Fibroblast of pulmonary artery (primary cell): Measurements from ENCODE around the gene PDXP.

Source experiments
- DNase-seq: peaks from one replicate; pipeline ENCODE4 v3.0.0-alpha.2; 2010; ENCODE audit warnings: low read depth
- H3K4me3 ChIP-seq: replicated peaks from 2 replicates; pipeline ENCODE4 v1.5.1; 2011; ENCODE audit warnings: low read depth, mild to moderate bottlenecking, control low read depth, low read length, moderate library complexity
- CTCF ChIP-seq: IDR thresholded peaks from 2 replicates; pipeline ENCODE4 v1.5.1; 2011; ENCODE audit warnings: mild to moderate bottlenecking, control low read depth, low read length, inconsistent platforms; ENCODE audit errors: missing control alignments

The PDXP gene

GRCh38 chr22:37659897-37660708 lies 1.6 kb downstream of the PDXP start:
- no peak for TF ChIP-seq CTCF
- DNase-seq, result no peak
- H3K4me3 ChIP-seq, result peak overlapping the region; percentile 64

DNA sequence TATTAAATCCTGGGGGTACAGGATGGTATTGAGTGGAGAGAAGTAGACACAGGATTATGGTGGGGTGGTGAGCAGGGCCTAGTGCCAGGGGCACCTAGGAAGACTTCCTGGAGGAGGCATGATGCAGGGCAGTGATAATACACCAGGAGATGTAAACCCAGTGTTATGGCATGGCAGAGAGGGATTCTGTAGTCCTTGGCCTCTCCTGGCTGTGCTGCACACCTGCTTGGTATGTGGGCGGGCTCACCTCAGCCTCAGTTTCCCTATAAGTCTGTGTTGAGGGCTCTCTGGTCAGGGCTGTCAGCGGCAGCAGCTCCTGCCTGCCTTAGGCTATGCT lies 2.2 kb downstream of the PDXP start:
- no peak for TF ChIP-seq CTCF
- H3K4me3 ChIP-seq, result no peak overlapping the region
- DNase-seq, result no peak

DNA sequence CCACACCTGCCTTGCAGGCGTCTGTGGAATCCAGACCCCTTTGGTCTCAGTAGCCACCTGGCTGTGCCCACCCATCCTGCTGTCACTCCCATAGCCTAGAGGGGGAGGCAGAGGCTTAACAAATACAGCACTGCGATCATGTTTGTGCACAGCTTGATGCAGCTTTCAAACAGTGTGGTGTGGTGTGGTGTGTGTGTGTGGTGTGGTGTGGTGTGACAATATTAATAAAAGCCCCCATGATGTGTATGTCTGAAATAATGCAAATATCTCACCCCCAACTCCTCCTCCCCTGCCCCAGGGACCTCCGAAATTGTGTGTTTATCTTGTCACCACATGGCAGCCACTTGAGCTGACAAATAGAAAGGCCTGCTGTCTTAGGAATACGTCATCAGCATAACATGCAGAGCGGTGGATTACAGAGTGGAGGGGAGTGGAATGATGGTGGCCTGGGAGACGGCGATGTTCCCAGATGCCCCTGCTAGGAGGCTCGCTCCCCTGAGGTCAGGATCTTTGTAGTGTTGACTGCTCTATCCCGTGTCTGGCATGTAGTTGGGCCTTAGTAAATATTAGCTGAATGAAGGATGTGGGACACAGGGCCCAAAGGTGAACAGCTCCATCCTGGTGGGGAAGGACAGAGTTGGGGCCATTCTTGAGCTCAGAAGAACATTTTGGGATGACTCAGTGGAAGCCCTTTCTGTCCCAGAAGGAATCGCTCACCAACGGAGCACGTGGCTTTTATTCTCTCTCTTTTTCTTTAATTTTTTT lies 2.8 kb downstream of the PDXP start:
- peak; percentile 62 for TF ChIP-seq CTCF
- no peak overlapping the region for H3K4me3 ChIP-seq
- peak; percentile 74 for DNase-seq

GRCh38 chr22:37662039-37662438 lies 3.5 kb downstream of the PDXP start:
- TF ChIP-seq CTCF, result no peak
- no peak overlapping the region for H3K4me3 ChIP-seq
- no peak for DNase-seq

GRCh38 chr22:37663521-37664140 lies 5.1 kb downstream of the PDXP start:
- H3K4me3 ChIP-seq, result no peak overlapping the region
- no peak for DNase-seq
- no peak for TF ChIP-seq CTCF

DNA sequence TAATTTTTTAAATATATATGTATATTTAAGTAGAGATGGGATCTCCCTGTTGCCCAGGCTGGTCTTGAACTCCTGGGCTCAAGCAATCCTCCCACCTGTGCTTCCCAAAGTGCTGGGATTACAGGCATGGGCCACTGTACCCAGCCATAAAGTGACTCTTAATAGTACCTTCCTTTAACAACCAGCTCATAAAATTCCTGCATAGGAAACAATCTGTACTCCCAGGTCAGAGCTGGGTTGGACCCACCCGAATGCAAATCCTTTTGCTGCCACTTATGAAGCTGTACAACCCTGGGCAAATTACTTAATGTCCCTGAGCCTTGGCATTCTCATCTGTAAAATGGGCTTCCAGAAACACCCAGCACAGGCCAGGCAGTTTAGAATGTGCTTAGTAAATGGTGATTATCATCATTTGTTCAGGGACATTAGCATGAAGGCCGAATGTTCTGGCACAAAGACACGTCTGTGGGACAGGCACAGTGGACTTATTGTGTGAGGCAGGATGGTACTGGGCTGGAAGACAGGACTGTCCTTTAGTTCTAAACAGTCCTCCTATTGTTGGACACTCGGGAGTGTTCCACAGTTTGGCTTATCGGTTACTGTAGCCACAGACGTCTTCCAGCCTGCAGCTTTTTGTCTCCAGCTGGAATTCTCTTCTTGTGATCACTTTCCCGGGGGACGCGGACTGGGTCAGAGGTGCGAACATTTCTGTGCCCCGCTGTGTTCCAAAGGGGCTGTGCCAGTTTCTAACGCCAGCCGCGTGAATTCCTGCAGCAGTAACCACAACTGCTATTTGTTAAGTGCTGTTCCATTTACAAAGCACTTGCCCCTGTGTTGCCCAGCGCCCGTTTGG lies 6.0 kb downstream of the PDXP start:
- DNase-seq, result peak; percentile 24
- no peak overlapping the region for H3K4me3 ChIP-seq
- no peak for TF ChIP-seq CTCF
